Keratinocyte (primary cell): ENCODE measurements around the gene S100A14.
"Not testable (repeated sequence)": the region's sequence is repeated elsewhere in the genome, so short reads cannot be mapped to it uniquely, and the experiment has no call there.

Experiments used
- CTCF ChIP-seq, 3 experiments: IDR thresholded peaks in 1 of 3; conservative IDR thresholded peaks in 1 of 3; optimal IDR thresholded peaks in 1 of 3; 2 replicates in 2 of 3; 3 replicates in 1 of 3; pipeline versions ENCODE3 to v1.5.1; 2011; ENCODE audit warnings: low read length in 3 of 3, mild to moderate bottlenecking in 3 of 3, moderate library complexity in 2 of 3, control low read depth in 1 of 3, inconsistent platforms in 1 of 3; ENCODE audit not compliant: insufficient read depth in 2 of 3; ENCODE audit errors: extremely low read depth in 1 of 3
- EZH2 ChIP-seq: IDR thresholded peaks from one replicate; pipeline ENCODE4 v1.6.1; 2012; ENCODE audit warnings: inconsistent platforms, mild to moderate bottlenecking, low read length, moderate library complexity

- not testable (repeated sequence) for TF ChIP-seq CTCF (optimal IDR thresholded peaks at IDR 0.05 in 1 of 3, IDR thresholded peaks at IDR 0.05 in 1 of 3, conservative IDR thresholded peaks at IDR 0.05 in 1 of 3; ENCODE audit: extremely low read depth in 1 of 3, insufficient read depth in 2 of 3, low read length in 3 of 3); EZH2
Observed at GRCh38 chr1:153640213-153640612, 24.1 kb upstream of the S100A14 start.
